Activated T-cell treated with anti-CD3 and anti-CD28 coated beads, Interleukin-2, amount 50 U/mL, for 1 hour (primary cell): ENCODE data around the gene NTN1.

Experiments used
- DNase-seq: peaks from one replicate; pipeline ENCODE4 v3.0.0-alpha.2; 2020

Gene NTN1

GRCh38 chr17:9038380-9038779 lies 17.1 kb downstream of the NTN1 start:
- no peak for DNase-seq

GRCh38 chr17:9044772-9045463 lies 23.6 kb downstream of the NTN1 start:
- DNase-seq: no peak

- DNase-seq: no peak
Observed at GRCh38 chr17:9050801-9051401, 29.6 kb downstream of the NTN1 start.

GRCh38 chr17:9051561-9051960 lies 30.3 kb downstream of the NTN1 start:
- no peak for DNase-seq

GRCh38 chr17:9052921-9053320 lies 31.6 kb downstream of the NTN1 start:
- DNase-seq: no peak

- no peak for DNase-seq
Observed at GRCh38 chr17:9053406-9053805, 32.1 kb downstream of the NTN1 start.

- DNase-seq: no peak
Observed at GRCh38 chr17:9054126-9054975, 33.0 kb downstream of the NTN1 start.

- DNase-seq: no peak
Observed at GRCh38 chr17:9055281-9055680, 34.0 kb downstream of the NTN1 start.

GRCh38 chr17:9056566-9056965 lies 35.3 kb downstream of the NTN1 start:
- DNase-seq: no peak

- no peak for DNase-seq
Observed at GRCh38 chr17:9057310-9057709, 36.0 kb downstream of the NTN1 start.

- no peak for DNase-seq
Observed at GRCh38 chr17:9062399-9062902, 41.1 kb downstream of the NTN1 start.

- no peak for DNase-seq
Observed at GRCh38 chr17:9064311-9064834, 43.1 kb downstream of the NTN1 start.

- no peak for DNase-seq
Observed at GRCh38 chr17:9071016-9071415, 49.7 kb downstream of the NTN1 start.

- no peak for DNase-seq
Observed at GRCh38 chr17:9071811-9072498, 50.6 kb downstream of the NTN1 start.

- DNase-seq: no peak
Observed at GRCh38 chr17:9072696-9073339, 51.5 kb downstream of the NTN1 start.

GRCh38 chr17:9074131-9074530 lies 52.8 kb downstream of the NTN1 start:
- DNase-seq: no peak

GRCh38 chr17:9079461-9080103 lies 58.3 kb downstream of the NTN1 start:
- DNase-seq: no peak

GRCh38 chr17:9080296-9080914 lies 59.1 kb downstream of the NTN1 start:
- no peak for DNase-seq

- DNase-seq: no peak
Observed at GRCh38 chr17:9080983-9081382, 59.7 kb downstream of the NTN1 start.

GRCh38 chr17:9086577-9086976 lies 65.3 kb downstream of the NTN1 start:
- DNase-seq: no peak

GRCh38 chr17:9087921-9088320 lies 66.6 kb downstream of the NTN1 start:
- DNase-seq: no peak
